WTC11 (cell line): ENCODE measurements around the gene CHEK2. TPM values are rescaled to one million over a fixed set of nuclear protein-coding genes. Genes with fewer than 3 reads are reported as not detected.

ENCODE experiments used
- ATAC-seq: fragments of 200-7000 bp; cut with Tn5 transposase; 2 replicates; pipeline ENCODE4 v1.10.0; 2021; ENCODE audit warnings: mild to moderate bottlenecking, moderate library complexity
- CTCF ChIA-PET: fragments of 300-600 bp; sonication (Branson Sonifier 250); formaldehyde crosslinking; loops from one replicate; lab custom pipeline; 2021; ENCODE audit warnings: antibody characterized with exemption; lab: Charles Lee
- POLR2A ChIA-PET: fragments of 350-600 bp; sonication (Branson Sonifier 250); formaldehyde crosslinking; loops from one replicate; lab custom pipeline; 2021; ENCODE audit warnings: antibody characterized with exemption; lab: Charles Lee
- DNase-seq: peaks from one replicate; pipeline ENCODE4 v3.0.0; 2021; ENCODE audit warnings: low spot score
- H3K27ac Mint-ChIP-seq: 2 replicates; pipeline ENCODE4 v1.8.0; 2021; ENCODE audit warnings: mixed read lengths
- H3K27me3 Mint-ChIP-seq: 2 replicates; pipeline ENCODE4 v1.8.0; 2021; ENCODE audit warnings: low read depth, mild to moderate bottlenecking, moderate library complexity, mixed read lengths
- H3K36me3 Mint-ChIP-seq: 2 replicates; pipeline ENCODE4 v1.8.0; 2021; ENCODE audit warnings: mixed read lengths
- H3K4me1 Mint-ChIP-seq: 2 replicates; pipeline ENCODE4 v1.8.0; 2022; ENCODE audit warnings: mixed read lengths
- H3K4me3 Mint-ChIP-seq: 2 replicates; pipeline ENCODE4 v1.8.0; 2021; ENCODE audit warnings: mild to moderate bottlenecking, moderate library complexity, mixed read lengths
- H3K9me3 Mint-ChIP-seq: 2 replicates; pipeline ENCODE4 v1.8.0; 2021; ENCODE audit warnings: mixed read lengths
- ELF4 ChIP-seq: sonication (generic); formaldehyde crosslinking; IDR thresholded peaks from 2 replicates; pipeline ENCODE4 v1.8.1; 2022; ENCODE audit warnings: low read depth, mild to moderate bottlenecking, moderate library complexity, missing genetic modification reagents
- FOXJ3 ChIP-seq: sonication (generic); formaldehyde crosslinking; IDR thresholded peaks from 2 replicates; pipeline ENCODE4 v1.9.0; 2021; ENCODE audit warnings: missing genetic modification reagents, mild to moderate bottlenecking, borderline replicate concordance
- GABPB1 ChIP-seq: sonication (generic); formaldehyde crosslinking; IDR thresholded peaks from 2 replicates; pipeline ENCODE4 v1.8.1; 2023; ENCODE audit warnings: mild to moderate bottlenecking, missing genetic modification reagents
- NFE2L1 ChIP-seq: sonication (generic); formaldehyde crosslinking; IDR thresholded peaks from 2 replicates; pipeline ENCODE4 v1.8.1; 2023; ENCODE audit warnings: missing genetic modification reagents
- OVOL2 ChIP-seq: fragments of 250-450 bp; sonication (Bioruptor Pico); IDR thresholded peaks from 2 replicates; pipeline ENCODE4 v1.9.0; 2021; ENCODE audit warnings: mild to moderate bottlenecking, borderline replicate concordance
- TEAD4 ChIP-seq: sonication (generic); formaldehyde crosslinking; IDR thresholded peaks from 2 replicates; pipeline ENCODE4 v1.8.0; 2022; ENCODE audit warnings: mild to moderate bottlenecking, missing genetic modification reagents
- ZNF138 ChIP-seq: sonication (generic); formaldehyde crosslinking; conservative IDR thresholded peaks from 2 replicates; pipeline ENCODE4 v1.8.1; 2022; ENCODE audit warnings: mild to moderate bottlenecking, moderate library complexity, missing genetic modification reagents
- ZNF416 ChIP-seq: fragments of 250-450 bp; sonication (Bioruptor Pico); IDR thresholded peaks from 2 replicates; pipeline ENCODE4 v1.9.0; 2021; ENCODE audit warnings: mild to moderate bottlenecking, inconsistent platforms
- ZNF671 ChIP-seq: fragments of 250-450 bp; sonication (Bioruptor Pico); IDR thresholded peaks from 2 replicates; pipeline ENCODE4 v1.8.0; 2021; ENCODE audit warnings: mild to moderate bottlenecking
- total RNA-seq: library from RNA; stranded (reverse); gene quantifications from 3 replicates; pipeline ENCODE4 v1.2.3, GENCODE V29; 2021
- TF ChIP-seq, protein P1 (sequence below): sonication (generic); formaldehyde crosslinking; conservative IDR thresholded peaks from 2 replicates; pipeline ENCODE4 v1.8.1; 2022; ENCODE audit warnings: mild to moderate bottlenecking, missing genetic modification reagents
- TF ChIP-seq, protein P2 (sequence below): sonication (generic); formaldehyde crosslinking; IDR thresholded peaks from 2 replicates; pipeline ENCODE4 v1.8.0; 2022; ENCODE audit warnings: mild to moderate bottlenecking, missing genetic modification reagents
- TF ChIP-seq, protein P3 (sequence below): fragments of 250-450 bp; sonication (Bioruptor Pico); IDR thresholded peaks from 2 replicates; pipeline ENCODE4 v1.9.0; 2021; ENCODE audit warnings: mild to moderate bottlenecking
- TF ChIP-seq, protein P4 (sequence below): sonication (generic); formaldehyde crosslinking; IDR thresholded peaks from 2 replicates; pipeline ENCODE4 v1.8.1; 2022; ENCODE audit warnings: low read depth, missing genetic modification reagents, borderline replicate concordance

The CHEK2 gene
- total RNA-seq, 1 experiment from 2014 or later: 124 TPM

DNA sequence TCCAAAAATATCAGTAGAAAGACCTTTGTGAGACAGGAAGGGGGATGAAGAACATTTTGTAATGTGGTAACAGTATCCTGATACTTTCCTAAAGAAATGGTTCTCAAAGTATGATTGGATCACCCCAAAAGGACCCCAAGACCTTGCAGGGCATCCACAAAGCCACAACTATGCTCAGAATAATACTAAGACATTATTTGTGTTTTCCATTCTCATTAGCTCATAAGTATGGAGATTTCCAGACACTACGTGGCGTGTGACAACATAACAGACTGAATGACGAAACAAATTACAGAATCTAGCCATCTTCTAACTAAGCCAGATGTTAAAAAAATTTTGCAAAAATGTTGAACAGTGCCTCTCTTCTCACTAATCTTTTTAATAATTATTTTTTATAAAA is 24.9 kb downstream of the CHEK2 start:
- 0 out of 2 replicates have a peak overlapping the region, but pooled peaks have one; percentile 3 for H3K27ac Mint-ChIP-seq
- no peak overlapping the region for H3K4me3 Mint-ChIP-seq
- H3K36me3 Mint-ChIP-seq: peaks cover 61% of the 10 kb centered on the region
- no peaks in the 10 kb centered on the region for H3K4me1 Mint-ChIP-seq
- TF ChIP-seq, protein P1, sequence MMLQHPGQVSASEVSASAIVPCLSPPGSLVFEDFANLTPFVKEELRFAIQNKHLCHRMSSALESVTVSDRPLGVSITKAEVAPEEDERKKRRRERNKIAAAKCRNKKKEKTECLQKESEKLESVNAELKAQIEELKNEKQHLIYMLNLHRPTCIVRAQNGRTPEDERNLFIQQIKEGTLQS: no peak
- TF ChIP-seq ZNF138 (CRISPR knock-in tag) (no peak), ZNF416 (CRISPR knock-in tag) (no peak)
- TF ChIP-seq, protein P2, sequence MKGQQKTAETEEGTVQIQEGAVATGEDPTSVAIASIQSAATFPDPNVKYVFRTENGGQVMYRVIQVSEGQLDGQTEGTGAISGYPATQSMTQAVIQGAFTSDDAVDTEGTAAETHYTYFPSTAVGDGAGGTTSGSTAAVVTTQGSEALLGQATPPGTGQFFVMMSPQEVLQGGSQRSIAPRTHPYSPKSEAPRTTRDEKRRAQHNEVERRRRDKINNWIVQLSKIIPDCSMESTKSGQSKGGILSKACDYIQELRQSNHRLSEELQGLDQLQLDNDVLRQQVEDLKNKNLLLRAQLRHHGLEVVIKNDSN (CRISPR knock-in tag): no peak
- peaks cover 4% of the 10 kb centered on the region; the same call in 1 of the 2 replicates for H3K9me3 Mint-ChIP-seq
- no peak for DNase-seq
- no peak for ATAC-seq
- POLR2A ChIA-PET: no interaction called here
- CTCF ChIA-PET: no interaction called here
- H3K27me3 Mint-ChIP-seq: no peaks in the 10 kb centered on the region

DNA sequence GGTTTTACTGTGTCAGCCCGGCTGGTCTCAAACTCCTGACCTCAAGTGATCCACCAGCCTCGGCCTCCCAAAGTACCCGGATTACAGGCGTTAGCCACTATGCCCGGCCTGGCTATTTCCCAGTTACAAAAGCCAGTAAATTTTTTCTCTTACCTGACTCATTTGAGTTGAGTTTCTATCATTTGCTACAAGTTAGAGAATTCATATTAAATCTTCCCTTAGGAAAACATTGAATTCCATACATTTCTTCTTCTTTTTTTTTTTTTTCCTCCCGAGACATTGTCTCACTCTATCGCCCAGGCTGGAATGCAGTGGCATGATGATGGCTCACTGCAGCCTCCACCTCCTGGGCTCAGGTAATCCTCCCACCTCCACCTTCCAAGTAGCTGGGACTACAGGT is 26.0 kb downstream of the CHEK2 start:
- H3K4me1 Mint-ChIP-seq: no peaks in the 10 kb centered on the region
- no peak overlapping the region for H3K27ac Mint-ChIP-seq
- ChIA-PET POLR2A (no interaction called here), CTCF (no interaction called here)
- ATAC-seq (no peak), DNase-seq (no peak)
- H3K9me3 Mint-ChIP-seq: peaks cover 4% of the 10 kb centered on the region; the same call in 1 of the 2 replicates
- H3K4me3 Mint-ChIP-seq: no peak overlapping the region
- TF ChIP-seq ZNF671 (CRISPR knock-in tag) (no peak), NFE2L1 (CRISPR knock-in tag) (no peak), TEAD4 (CRISPR knock-in tag) (no peak), ZNF138 (CRISPR knock-in tag) (no peak), OVOL2 (CRISPR knock-in tag) (no peak)
- H3K36me3 Mint-ChIP-seq: peaks cover 66% of the 10 kb centered on the region
- no peaks in the 10 kb centered on the region for H3K27me3 Mint-ChIP-seq

DNA sequence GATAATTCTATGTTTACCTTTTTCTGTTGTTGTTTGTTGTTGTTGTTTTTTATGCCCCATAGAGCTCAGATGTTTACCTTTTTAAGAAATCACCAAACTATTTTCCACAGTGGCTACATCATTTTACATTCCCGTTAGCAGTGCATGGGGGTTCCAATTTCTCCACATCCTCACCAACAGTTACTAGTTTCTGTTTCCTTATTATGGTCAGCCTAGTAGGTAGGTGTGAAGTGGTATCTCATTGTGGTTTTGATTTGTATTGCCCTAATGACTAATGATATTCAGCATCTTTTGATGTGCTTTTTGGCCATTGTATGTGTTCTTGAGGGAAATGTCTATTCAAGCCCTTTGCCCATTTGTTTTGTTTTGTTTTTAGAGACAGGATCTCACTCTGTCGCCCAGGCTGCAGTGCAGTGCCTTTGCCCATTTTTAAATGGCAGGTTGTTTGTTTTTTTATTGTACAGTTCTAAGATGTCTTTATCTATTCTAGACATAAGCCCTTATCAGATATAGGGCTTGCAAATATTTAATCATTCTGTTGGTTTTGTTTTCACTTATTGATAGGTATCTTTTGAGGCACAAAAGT is 27.5 kb downstream of the CHEK2 start:
- Mint-ChIP-seq H3K27me3 (no peaks in the 10 kb centered on the region), H3K4me3 (no peak overlapping the region), H3K9me3 (peaks cover 4% of the 10 kb centered on the region; the same call in 1 of the 2 replicates), H3K36me3 (peaks cover 65% of the 10 kb centered on the region)
- ATAC-seq: no peak
- no peak for TF ChIP-seq FOXJ3 (CRISPR knock-in tag)
- TF ChIP-seq, protein P3, sequence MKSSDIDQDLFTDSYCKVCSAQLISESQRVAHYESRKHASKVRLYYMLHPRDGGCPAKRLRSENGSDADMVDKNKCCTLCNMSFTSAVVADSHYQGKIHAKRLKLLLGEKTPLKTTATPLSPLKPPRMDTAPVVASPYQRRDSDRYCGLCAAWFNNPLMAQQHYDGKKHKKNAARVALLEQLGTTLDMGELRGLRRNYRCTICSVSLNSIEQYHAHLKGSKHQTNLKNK (CRISPR knock-in tag): no peak
- TF ChIP-seq, all 79 proteins: peak for 0
- ChIA-PET CTCF (no interaction called here), POLR2A (no interaction called here)
- no peak for DNase-seq
- Mint-ChIP-seq H3K27ac (no peak overlapping the region), H3K4me1 (no peaks in the 10 kb centered on the region)

DNA sequence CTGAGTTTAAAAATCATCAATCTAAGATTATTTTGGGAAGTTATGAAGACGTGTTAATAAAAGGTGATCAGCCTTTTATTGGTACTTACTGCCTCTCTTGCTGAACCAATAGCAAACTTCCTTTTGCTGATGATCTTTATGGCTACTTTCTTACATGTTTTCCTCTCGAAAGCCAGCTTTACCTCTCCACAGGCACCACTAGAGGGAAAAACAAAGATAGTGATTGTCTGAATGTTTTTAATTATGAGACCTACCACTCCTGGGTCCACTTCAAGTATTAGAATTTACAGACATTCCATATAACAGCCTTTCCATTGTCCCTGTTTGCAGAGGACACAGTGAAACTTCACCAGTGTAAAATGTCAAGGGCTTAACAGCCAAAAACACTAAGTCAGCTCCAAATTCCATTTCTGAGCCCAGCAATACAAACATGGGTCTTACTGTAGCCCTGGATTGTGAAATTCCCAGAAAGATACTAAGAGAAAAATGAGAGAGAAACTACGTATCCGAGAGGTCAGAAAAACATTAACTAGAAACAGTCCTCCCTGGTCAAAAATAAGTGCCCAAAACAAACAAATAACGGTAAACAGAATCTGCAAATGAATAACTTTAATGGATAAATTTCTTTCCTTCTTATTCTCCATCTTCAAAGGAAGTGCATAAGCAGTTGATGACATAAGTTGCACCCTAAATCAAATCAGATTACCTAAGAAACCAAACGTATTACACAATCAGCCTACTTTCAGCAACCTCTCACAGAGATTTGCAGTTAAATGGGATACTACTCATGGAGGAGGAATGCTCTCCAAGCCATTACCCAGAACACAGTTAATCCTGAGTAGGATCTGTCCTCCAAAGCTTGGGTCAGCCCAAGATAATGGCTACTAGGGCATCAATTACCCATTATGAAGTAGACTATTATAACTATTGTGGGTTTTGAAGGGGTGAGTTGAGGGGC is 29.5 kb downstream of the CHEK2 start:
- no peaks in the 10 kb centered on the region for H3K27me3 Mint-ChIP-seq
- no peaks in the 10 kb centered on the region for H3K4me1 Mint-ChIP-seq
- H3K9me3 Mint-ChIP-seq: peaks cover 4% of the 10 kb centered on the region; the same call in 1 of the 2 replicates
- DNase-seq (no peak), ATAC-seq (no peak)
- ChIA-PET POLR2A (no interaction called here), CTCF (no interaction called here)
- peaks cover 71% of the 10 kb centered on the region for H3K36me3 Mint-ChIP-seq
- H3K27ac Mint-ChIP-seq: peak overlapping the region; percentile 75
- TF ChIP-seq ELF4 (CRISPR knock-in tag): no peak
- TF ChIP-seq, protein P4, sequence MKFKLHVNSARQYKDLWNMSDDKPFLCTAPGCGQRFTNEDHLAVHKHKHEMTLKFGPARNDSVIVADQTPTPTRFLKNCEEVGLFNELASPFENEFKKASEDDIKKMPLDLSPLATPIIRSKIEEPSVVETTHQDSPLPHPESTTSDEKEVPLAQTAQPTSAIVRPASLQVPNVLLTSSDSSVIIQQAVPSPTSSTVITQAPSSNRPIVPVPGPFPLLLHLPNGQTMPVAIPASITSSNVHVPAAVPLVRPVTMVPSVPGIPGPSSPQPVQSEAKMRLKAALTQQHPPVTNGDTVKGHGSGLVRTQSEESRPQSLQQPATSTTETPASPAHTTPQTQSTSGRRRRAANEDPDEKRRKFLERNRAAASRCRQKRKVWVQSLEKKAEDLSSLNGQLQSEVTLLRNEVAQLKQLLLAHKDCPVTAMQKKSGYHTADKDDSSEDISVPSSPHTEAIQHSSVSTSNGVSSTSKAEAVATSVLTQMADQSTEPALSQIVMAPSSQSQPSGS (CRISPR knock-in tag): no peak
- TF ChIP-seq GABPB1 (CRISPR knock-in tag): 0 out of 2 replicates have a peak, but pooled peaks have one; percentile 21
- H3K4me3 Mint-ChIP-seq: no peak overlapping the region
